MV-4-11 (cell line): ENCODE results near the gene DAPK2.
"Not testable (repeated sequence)": the region's sequence is repeated elsewhere in the genome, so short reads cannot be mapped to it uniquely, and the experiment has no call there.

Source experiments
- DNase-seq: peaks from one replicate; lab custom pipeline; 2025; lab: John Stamatoyannopoulos, UW

Gene DAPK2

DNA sequence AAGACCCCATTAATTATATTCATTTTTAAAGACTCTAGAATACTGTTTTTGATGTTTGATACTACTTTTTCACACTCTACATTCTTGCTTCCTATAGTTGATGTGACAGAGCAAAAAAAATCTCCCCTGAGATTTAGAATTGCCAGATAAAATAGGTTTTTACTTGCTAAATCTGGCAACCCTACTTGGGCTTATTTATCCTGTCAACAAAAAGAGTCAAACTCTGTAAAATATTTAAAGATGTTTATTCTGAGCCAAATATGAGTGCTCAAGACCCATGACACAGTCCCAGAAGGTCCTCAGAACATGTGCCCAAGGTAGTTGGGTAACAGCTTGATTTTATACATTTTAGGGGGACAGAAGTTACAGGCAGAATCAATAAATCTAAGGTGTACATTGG lies 72.3 kb downstream of the DAPK2 start:
- no peak for DNase-seq

DNA sequence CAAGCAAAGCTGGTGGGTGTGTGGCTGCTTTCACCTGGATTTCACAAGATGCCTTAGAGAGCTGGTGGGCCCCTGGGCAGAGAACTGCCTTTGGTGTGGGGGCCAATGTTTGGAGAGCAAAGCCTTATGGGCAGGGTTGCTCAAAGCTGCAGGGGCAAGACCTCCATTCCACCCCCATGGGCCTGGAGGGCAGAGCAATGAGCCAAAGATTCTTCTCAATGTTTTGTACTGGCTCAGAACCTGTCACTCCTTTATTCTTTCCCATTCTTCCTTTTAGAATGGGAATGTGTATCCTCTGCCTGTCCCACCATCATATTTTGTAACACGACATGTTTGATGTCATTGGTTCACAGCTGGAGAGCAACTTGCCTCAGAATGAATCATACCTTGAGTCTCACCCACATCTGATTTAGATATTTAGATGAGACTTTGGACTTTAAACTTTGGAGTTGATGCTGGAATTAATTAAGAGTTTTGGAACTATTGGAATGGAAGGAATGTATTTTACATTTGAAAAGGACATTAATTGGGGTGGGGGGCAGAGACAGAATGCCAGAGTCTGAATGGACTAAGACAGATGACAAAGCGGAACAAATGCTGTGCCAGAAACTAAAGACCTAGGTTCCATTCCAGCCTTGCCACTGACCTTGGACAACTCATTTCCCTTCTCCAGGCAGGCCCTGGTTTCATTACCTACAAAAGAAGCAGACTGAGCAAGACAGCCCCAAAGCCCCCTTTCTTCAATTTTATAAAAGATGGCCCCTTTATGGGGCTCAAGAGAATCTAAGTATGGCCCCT lies 72.9 kb downstream of the DAPK2 start:
- no peak for DNase-seq

DNA sequence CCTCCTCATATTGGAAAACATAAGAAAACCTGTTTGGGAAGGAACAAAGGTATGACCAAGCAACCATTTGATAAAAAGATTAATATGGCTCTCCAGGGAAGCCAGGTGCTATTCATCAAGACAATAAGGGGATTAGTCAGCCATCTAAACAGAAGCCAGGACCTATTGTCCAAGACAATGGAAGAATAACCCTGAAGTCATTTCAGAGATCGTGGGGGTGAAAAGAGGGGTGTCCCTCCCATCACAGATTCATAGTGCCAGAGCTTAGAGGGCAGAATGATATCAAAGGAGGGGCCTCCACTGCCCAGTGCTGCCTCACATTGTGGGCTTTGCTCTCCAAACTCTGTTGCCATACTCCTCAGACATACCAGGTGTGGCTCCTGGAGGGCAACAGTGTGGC lies 73.5 kb downstream of the DAPK2 start:
- DNase-seq = no peak

- DNase-seq = peak; percentile 53
Observed at GRCh38 chr15:63971904-63972303, 74.4 kb downstream of the DAPK2 start.

- DNase-seq = no peak
Observed at GRCh38 chr15:63971427-63971805, 74.9 kb downstream of the DAPK2 start.

GRCh38 chr15:63970621-63971426 lies 75.5 kb downstream of the DAPK2 start:
- peak; percentile 87 for DNase-seq

DNA sequence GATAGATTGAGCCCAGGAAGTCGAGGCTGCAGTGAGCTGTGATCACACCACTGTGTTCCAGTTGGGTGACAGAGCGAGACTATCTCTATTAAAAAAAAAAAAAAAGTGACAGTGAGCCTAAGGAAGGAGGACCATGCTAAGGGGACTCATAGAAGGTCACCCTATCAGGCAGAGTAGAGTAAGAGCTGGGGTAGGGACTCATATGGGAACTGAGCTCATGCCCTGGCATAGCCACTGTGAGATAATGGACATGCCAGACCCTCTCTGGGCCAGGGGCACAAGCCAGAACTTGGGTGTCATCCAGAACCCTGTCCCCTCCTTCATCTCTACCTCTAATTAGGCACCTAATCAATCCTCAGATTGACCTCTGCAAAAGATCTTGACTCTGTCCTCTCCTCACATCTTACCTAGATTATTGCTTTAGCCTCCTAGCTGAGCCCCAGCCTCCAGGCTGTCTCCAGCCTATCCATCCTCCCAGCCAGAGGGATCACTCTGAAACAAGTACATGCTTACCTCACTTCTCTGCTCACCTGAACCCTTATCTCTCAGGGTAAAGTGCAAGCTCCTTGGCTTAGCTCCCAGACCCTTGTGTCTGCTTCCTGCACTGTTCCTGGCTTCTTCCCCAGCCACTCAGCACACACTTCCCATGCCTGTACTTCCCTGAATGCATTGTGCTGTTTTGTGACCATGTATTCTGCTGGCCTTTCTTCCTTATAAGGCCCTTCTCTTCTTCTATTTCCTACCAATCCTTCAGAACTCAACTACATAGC lies 76.4 kb downstream of the DAPK2 start:
- no peak for DNase-seq

DNA sequence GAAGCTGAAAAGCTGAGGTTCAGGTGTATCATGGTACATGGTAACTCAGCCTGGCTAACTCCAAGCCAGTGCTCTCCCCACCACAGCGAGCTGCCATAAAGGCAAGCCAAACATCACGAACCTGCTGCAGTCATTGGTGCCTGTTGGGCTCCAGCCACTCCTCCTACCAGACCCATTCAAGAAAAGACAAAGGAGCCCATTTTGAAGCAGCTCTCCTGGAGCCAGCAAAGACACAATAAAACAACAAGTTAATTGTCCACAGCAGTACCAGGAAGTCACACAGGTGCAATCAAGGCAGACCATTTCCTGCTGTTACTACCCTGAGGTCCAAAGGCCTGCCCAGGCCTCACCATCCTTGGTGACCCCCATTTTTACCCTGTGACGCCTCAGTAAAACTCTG lies 77.6 kb downstream of the DAPK2 start:
- no peak for DNase-seq

DNA sequence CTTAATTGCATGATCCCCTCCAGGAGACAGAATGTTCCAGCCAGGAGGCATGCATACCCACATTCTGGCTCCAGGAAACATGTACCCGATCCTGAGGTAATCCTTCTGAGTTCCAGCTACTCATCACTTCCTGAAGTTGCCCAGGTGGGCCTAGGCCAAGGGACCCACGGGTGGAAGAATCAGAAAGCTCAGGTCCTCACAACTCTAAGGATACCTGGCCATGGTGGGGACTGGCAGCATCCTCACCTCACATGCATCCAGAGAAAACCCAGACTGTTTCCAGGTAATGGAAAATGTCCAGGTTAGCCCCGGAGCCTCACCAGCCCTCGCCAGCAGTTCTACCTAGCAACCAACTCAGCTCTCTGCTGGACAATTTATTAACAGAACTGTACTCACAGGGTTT lies 78.2 kb downstream of the DAPK2 start:
- no peak for DNase-seq

DNA sequence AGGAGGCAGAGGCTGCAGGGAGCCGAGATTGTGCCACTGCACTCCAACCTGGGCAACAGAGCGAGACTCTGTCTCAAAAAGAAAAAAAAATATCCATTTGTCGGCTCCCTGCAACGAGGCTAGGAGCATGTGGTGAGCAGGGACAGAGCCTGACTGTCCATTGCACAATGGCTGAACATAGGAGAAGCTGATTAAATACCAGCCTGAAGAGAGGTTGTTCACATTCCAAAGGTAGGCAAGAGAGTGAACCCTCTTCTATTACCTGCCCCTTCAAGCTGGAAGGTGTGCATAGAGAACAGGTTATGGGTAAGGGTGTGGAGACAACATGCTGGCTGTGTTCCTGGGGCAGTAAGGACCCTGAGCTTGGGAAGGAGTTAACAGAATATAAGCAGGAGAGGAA lies 78.7 kb downstream of the DAPK2 start:
- no peak for DNase-seq

GRCh38 chr15:63962947-63963721 lies 83.2 kb downstream of the DAPK2 start:
- not testable (repeated sequence) for DNase-seq

DNA sequence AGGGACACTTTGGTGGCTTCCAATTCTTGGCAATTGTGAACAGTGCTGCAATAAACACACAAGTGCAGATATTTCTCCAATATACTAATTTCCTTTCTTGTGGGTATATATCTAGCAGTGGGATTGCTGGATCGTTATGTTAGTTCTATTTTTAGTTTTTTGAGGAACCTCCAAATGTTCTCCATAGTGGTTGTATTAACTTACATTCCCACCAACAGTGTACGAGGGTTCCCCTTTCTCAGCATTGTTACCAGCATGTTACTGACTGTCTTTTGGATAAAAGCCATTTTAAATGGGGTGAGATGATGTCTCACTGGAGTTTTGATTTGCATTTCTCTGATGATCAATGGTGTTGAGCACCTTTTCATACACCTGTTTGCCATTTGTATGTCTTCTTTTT lies 92.8 kb downstream of the DAPK2 start:
- DNase-seq = peak; percentile 61

GRCh38 chr15:63950911-63951481 lies 95.3 kb downstream of the DAPK2 start:
- no peak for DNase-seq

DNA sequence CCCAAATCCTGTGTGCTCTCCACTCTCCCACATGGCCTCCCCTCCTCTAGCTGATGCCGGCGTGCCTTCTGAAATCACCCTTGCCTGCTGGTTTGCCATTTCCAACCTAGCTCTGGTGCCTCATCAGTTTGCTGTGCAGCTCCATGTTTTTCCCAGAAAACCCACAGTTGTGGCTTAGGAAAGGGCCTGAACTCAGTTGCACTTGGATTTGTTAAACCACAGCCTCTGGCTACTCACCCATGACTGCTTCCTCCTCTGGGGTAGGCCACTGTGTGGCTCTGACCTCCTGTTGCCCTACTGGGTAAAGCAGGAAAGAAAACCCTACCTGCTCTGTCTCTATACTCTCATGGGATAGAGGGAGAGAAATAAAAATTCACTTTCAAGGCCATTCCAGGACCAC lies 97.3 kb downstream of the DAPK2 start:
- peak; percentile 70 for DNase-seq

DNA sequence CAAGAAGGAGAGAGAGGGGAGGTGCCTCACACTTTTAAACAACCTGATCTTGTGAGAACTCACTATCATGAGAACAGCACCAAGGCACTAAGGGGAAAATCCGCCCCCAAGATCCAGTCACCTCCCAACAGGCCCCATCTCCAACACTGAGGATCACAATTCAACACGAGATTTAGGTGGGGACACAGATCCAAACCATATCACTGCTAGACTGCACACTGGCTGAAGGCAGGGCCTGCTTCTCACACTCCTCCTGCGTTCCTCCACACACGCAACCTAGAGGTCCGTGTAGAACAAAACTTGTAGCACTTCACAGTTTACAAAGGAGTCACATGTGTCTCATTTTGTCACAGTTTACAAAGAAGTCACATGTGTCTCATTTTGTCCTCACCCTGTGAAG lies 97.8 kb downstream of the DAPK2 start:
- DNase-seq = no peak

GRCh38 chr15:63947228-63947627 lies 99.1 kb downstream of the DAPK2 start:
- DNase-seq = no peak

- no peak for DNase-seq
Observed at GRCh38 chr15:63946524-63947065, 99.7 kb downstream of the DAPK2 start.

- no peak for DNase-seq
Observed at GRCh38 chr15:63945838-63946298, 100.4 kb downstream of the DAPK2 start.

- peak; percentile 60 for DNase-seq
Observed at GRCh38 chr15:63945007-63945788, 101.1 kb downstream of the DAPK2 start.

DNA sequence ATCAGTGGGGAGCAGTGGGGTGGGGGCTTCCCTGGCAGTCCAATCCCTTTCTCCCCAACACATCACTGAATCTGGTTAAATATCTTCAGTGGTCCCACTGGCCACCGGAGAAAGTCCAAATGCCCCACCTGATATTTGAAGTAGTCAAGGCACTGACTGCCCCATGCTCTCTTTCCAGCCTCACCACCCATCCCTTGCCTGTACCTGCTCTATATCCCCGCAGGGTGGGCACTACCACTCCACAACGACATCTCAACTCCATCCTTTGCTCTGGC lies 101.7 kb downstream of the DAPK2 start:
- no peak for DNase-seq
